ENCODE results near the gene ADGRB3. TPM values are rescaled to one million over a fixed set of nuclear protein-coding genes. Genes with fewer than 3 reads are reported as not detected.
"Not testable (repeated sequence)": the region's sequence is repeated elsewhere in the genome, so short reads cannot be mapped to it uniquely, and the experiment has no call there.

ADGRB3 gene
- polyA plus RNA-seq, 3 donors from 2014 or later: not detected

DNA sequence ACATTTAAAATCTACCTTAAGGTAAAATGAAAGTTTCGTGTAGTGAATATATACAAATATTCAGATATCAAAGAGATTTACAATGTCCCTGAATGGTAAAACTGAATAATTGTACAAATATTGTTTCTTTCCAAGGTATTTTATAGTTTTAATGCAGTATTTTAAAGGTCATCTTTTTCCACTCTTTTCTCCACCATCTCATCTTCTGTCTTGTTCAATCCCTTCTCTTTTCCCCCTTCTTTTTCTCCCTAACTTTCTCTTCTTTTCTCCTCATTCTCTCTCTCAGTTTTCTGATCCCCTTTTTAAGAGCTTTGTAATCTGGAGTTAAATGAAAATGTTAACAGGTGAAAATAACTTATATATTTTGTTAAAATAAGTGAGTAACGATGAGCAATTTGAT lies 126.9 kb downstream of the ADGRB3 start:
- Mint-ChIP-seq H3K4me3 (no peak overlapping the region), H3K36me3 (no peaks in the 10 kb centered on the region), H3K4me1 (no peaks in the 10 kb centered on the region), H3K27me3 (ENCODE audit: low read depth in 3 of 3) (no peaks in the 10 kb centered on the region), H3K9me3 (peaks cover 0 to 14% (median 4%) of the 10 kb centered on the region in 6 donors), H3K27ac (no peak overlapping the region)
- DNase-seq: no peak

DNA sequence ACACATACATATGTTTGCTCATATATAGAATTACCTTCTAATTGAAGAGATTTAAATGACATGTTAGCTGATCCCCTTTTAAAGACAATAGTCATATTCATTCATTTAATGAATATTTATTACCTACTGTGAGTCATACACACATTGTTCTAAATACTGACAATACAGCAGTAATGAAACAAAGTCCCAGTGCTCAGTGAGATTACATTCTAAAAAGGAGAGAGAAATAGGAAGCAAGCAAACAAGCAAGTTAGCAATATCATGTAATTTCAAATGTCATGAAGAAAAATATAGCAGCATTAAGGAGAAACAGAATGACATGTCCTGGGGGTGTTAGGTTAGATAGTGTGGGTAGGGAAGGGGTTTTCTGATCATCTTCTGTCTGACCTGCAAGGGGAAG lies 136.3 kb downstream of the ADGRB3 start:
- H3K9me3 Mint-ChIP-seq: peaks cover 2 to 51% (median 4%) of the 10 kb centered on the region in 6 donors
- DNase-seq: no peak
- H3K36me3 Mint-ChIP-seq: no peaks in the 10 kb centered on the region
- no peak overlapping the region for H3K4me3 Mint-ChIP-seq
- H3K27ac Mint-ChIP-seq: no peak overlapping the region
- no peaks in the 10 kb centered on the region for H3K4me1 Mint-ChIP-seq
- peaks cover 0 to 1% (median 0%) of the 10 kb centered on the region in 3 donors for H3K27me3 Mint-ChIP-seq (ENCODE audit: low read depth in 3 of 3)

DNA sequence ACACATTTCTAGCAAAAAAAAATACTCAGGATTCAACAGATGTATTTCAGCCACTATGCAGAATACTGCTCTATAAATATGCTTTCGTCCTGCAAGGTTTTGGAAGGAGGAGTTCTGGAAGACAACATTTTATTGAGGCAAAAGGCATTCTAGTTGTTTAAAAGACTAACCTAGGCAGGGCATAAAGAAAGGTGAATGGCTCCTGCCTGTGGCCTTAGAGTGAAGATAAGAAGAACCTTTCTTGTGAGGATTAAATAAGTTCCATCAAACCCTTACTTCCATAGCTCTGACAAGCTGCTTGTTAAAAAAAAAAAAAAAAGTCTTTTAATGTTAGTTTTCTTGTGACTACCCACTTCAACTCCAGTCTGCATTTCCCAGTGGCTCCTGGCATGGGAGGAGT lies 139.8 kb downstream of the ADGRB3 start:
- Mint-ChIP-seq H3K27ac (peak overlapping the region in 1 of 6 donors; percentile 28), H3K27me3 (ENCODE audit: low read depth in 3 of 3) (peaks cover 0 to 1% (median 0%) of the 10 kb centered on the region in 3 donors), H3K36me3 (no peaks in the 10 kb centered on the region), H3K4me1 (no peaks in the 10 kb centered on the region), H3K9me3 (peaks cover 3 to 47% (median 7%) of the 10 kb centered on the region in 6 donors), H3K4me3 (no peak overlapping the region)
- DNase-seq: no peak

DNA sequence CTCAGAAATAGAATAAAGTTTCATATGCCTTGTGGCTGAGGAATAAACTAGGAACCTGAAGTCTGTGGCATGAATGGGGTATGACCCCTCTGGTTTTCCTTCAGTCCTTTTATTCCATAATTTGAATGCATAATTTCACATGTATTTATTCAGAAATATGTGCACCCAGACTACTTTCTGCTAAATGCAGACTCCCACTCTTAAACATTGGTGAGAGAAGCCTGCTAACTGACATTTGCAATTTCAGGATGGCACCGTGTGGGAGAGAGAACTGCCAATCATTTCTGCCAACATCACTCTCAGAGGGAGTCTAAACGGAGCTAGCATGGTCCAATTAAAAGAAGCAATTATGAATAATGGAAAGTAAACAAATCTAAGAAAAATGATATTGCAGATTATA lies 141.3 kb downstream of the ADGRB3 start:
- H3K36me3 Mint-ChIP-seq: no peaks in the 10 kb centered on the region
- no peak for DNase-seq
- H3K4me1 Mint-ChIP-seq: no peaks in the 10 kb centered on the region
- peaks cover 4 to 45% (median 9%) of the 10 kb centered on the region in 6 donors for H3K9me3 Mint-ChIP-seq
- H3K27me3 Mint-ChIP-seq (ENCODE audit: low read depth in 3 of 3): no peaks in the 10 kb centered on the region
- H3K27ac Mint-ChIP-seq: no peak overlapping the region
- H3K4me3 Mint-ChIP-seq: no peak overlapping the region

DNA sequence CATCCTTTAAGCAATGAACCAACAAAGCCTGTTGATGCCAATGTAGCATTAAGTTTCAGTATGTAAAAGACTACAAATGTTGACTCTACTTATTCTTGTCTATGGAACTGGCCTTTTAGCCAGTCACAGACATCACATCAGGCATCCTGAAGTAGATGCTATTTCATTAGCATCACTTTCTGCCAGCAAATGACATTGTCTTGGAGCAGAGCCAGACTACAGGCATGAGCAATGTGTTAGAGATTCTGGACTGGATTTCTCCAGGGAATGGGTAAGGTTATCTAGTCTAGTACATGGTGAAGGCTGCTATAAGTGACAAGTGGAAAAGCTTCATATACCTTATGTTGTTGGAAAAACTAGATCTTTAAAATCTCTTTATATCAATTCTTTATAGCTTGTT lies 142.9 kb downstream of the ADGRB3 start:
- Mint-ChIP-seq H3K36me3 (no peaks in the 10 kb centered on the region), H3K4me3 (no peak overlapping the region), H3K27me3 (ENCODE audit: low read depth in 3 of 3) (no peaks in the 10 kb centered on the region), H3K27ac (no peak overlapping the region), H3K4me1 (no peaks in the 10 kb centered on the region), H3K9me3 (peaks cover 1 to 35% (median 11%) of the 10 kb centered on the region in 6 donors)
- no peak for DNase-seq

DNA sequence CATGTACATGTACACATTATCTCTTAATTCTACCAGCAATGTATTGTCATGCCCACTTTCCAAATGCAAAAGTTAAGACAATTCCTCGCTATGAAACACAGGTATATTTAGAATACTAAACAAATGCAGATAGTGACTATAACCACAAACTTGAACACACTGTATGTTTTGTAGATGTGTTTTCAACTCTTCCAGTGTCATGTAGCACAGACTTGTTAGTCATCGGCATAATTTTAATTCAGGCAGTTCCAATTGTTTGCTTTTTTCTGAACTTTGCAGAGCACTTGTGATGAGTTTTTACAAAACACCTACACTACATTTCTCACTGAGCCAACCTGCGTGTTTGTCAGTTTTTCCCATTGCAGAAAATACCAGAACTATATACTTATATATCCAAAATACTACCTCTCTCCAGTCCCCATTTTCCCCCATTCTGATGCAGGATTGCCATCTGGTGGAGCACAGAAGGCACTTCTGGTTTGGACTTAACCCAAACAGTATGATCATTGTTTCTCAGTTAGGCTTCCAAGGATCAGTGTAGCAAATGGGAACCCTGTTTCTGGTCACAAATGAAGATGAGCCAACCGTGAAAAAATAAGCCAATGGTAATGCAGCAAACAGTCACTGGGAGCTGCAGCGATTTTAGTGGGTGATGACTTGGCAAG lies 143.4 kb downstream of the ADGRB3 start:
- Mint-ChIP-seq H3K36me3 (no peaks in the 10 kb centered on the region), H3K27ac (no peak overlapping the region), H3K9me3 (peaks cover 1 to 35% (median 11%) of the 10 kb centered on the region in 6 donors), H3K4me3 (no peak overlapping the region), H3K27me3 (ENCODE audit: low read depth in 3 of 3) (no peaks in the 10 kb centered on the region), H3K4me1 (no peaks in the 10 kb centered on the region)
- no peak for DNase-seq

DNA sequence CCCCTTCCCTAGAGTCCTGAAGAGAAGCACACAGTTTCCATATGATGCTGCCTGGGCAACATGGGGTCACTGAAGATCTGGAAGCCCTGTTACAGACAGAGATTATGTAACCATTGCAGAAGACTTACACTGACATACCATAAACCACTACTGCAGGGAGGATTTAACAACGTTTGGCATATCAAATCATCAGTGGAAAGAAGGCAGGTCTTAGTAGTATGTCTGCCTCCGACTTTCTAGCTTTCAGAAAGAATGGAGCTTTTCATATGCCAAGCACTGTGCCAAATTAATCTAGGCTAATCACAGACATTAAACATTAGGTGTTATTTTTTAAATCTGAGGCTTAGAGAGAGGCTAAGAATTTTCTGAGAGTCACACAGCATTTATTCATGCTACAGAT lies 144.3 kb downstream of the ADGRB3 start:
- DNase-seq: no peak
- H3K27ac Mint-ChIP-seq: no peak overlapping the region
- H3K9me3 Mint-ChIP-seq: peaks cover 1 to 34% (median 11%) of the 10 kb centered on the region in 6 donors
- no peaks in the 10 kb centered on the region for H3K4me1 Mint-ChIP-seq
- no peak overlapping the region for H3K4me3 Mint-ChIP-seq
- H3K27me3 Mint-ChIP-seq (ENCODE audit: low read depth in 3 of 3): no peaks in the 10 kb centered on the region
- no peaks in the 10 kb centered on the region for H3K36me3 Mint-ChIP-seq

DNA sequence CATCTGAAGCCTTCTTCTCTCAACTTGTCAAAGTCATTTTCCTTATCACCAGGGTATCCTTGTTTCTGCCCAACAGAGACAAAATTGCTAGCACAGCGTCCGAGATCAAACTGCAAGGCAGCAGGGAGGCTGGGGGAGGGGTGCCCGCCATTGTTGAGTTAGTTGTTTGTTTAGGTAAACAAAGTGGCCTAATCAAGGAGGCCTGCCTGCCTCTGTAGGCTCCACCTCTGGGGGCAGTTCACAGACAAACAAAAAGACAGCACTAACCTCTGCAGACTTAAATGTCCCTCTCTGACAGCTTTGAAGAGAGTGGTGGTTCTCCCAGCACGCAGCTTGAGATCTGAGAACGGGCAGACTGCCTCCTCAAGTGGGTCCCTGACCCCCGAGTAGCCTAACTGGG lies 155.0 kb downstream of the ADGRB3 start:
- H3K27ac Mint-ChIP-seq; H3K27me3 Mint-ChIP-seq (ENCODE audit: low read depth in 3 of 3); H3K4me3 Mint-ChIP-seq; DNase-seq; H3K4me1 Mint-ChIP-seq; H3K36me3 Mint-ChIP-seq: not testable (repeated sequence)
- peaks cover 6 to 26% (median 16%) of the 10 kb centered on the region in 6 donors for H3K9me3 Mint-ChIP-seq

DNA sequence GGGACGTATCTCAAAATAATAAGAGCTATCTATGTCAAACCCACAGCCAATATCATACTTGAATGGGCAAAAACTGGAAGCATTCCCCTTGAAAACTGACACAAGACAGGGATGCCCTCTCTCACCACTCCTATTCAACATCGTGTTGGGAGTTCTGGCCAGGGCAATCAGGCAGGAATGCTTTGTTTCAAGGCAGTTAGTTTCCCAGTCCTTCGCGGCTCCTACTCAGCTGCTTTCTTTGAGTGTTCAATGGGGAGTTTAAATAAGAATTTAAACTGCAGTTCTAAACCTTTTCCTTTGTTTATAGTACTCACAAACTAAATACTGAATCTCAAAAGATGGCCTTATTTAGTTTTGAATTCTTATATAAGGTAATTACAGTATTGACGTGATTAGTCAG lies 179.9 kb downstream of the ADGRB3 start:
- not testable (repeated sequence) for H3K4me1 Mint-ChIP-seq; H3K36me3 Mint-ChIP-seq; H3K4me3 Mint-ChIP-seq; DNase-seq; H3K27me3 Mint-ChIP-seq (ENCODE audit: low read depth in 3 of 3); H3K27ac Mint-ChIP-seq
- H3K9me3 Mint-ChIP-seq: peaks cover 0 to 29% (median 6%) of the 10 kb centered on the region in 6 donors

DNA sequence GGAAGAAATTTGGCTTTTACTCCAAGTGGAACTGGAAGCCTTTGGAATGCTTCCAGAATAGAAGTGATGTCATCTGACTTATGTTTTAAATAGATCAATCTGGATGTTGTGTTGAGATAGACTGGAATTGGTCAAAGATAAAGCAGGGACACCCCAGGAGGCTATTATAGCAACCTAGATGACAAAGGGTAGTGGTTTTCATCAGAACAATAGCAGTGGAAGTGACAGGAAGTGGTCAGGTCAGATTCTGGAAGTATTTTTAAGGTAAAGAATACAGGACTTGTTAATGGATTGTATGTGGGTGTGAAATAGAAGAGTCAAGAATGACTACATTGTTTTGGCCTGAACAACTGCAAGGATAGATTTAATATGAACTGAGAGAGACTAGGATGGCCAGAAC lies 191.4 kb downstream of the ADGRB3 start:
- DNase-seq: no peak
- Mint-ChIP-seq H3K4me3 (no peak overlapping the region), H3K36me3 (no peaks in the 10 kb centered on the region), H3K9me3 (peaks cover 5 to 36% (median 10%) of the 10 kb centered on the region in 6 donors), H3K27me3 (ENCODE audit: low read depth in 3 of 3) (peaks cover 0 to 2% (median 0%) of the 10 kb centered on the region in 3 donors), H3K4me1 (no peaks in the 10 kb centered on the region), H3K27ac (no peak overlapping the region)

DNA sequence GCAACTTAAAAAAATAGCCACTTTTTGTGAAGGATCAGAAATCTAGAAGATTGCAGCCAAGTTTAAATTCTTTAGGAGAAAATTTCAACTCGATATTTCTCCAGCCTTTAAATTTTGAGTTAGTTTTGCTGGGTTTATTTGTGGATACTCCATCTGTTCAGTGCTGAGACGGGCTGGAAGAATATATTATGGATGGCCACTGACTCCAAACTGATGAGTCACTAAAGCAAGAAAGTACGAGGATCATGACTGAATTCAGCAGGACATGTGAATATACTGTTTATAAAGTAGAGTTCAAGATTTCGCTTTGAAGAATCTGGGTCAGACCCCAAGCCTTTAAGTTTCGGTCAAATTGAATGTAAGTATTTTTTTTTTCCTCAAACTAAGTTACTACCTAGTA lies 199.5 kb downstream of the ADGRB3 start:
- peaks cover 0 to 2% (median 1%) of the 10 kb centered on the region in 3 donors for H3K27me3 Mint-ChIP-seq (ENCODE audit: low read depth in 3 of 3)
- no peaks in the 10 kb centered on the region for H3K36me3 Mint-ChIP-seq
- no peak for DNase-seq
- H3K9me3 Mint-ChIP-seq: peaks cover 6 to 42% (median 14%) of the 10 kb centered on the region in 6 donors
- no peak overlapping the region for H3K27ac Mint-ChIP-seq
- no peak overlapping the region for H3K4me3 Mint-ChIP-seq
- H3K4me1 Mint-ChIP-seq: no peaks in the 10 kb centered on the region

DNA sequence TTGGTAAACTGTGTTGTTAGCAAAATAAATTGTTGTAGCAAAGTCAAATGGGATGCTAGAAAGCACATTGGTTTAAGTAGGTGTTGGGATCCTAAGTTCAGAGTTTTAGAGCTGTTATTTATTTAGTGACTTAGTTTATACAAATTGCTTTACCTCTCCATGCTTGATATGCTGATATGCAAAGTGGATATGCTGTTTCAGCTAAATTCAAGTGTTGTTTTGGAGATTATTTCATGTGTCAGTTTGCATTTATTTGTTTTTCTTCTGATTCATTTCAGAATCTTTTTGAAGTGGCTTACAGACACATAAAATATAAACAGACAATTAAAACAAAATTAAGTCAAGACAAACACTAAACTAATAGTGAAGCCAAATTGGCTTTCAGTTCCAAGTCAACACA lies 203.5 kb downstream of the ADGRB3 start:
- Mint-ChIP-seq H3K4me1 (no peaks in the 10 kb centered on the region), H3K4me3 (no peak overlapping the region), H3K27ac (no peak overlapping the region), H3K9me3 (peaks cover 14 to 43% (median 24%) of the 10 kb centered on the region in 6 donors), H3K36me3 (no peaks in the 10 kb centered on the region), H3K27me3 (ENCODE audit: low read depth in 3 of 3) (peaks cover 0 to 2% (median 1%) of the 10 kb centered on the region in 3 donors)
- DNase-seq: no peak

DNA sequence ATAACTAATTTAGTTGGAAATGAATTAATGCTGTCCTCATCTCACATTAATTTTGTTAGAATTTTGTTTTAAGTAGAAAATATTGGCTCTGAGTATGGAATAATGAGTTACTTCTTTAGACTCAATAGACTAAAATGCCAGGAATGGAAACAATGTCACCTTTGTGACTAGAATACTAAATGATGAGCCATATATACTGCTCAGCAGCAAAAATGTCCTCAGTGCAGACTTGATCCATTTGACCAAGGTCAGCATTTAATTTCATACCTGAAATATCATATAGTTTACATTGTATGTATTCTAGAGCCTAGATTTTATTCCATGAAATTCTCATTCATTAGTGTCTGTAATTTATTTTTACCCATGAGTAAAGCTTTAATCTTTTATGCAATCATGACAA lies 217.7 kb downstream of the ADGRB3 start:
- no peaks in the 10 kb centered on the region for H3K27me3 Mint-ChIP-seq (ENCODE audit: low read depth in 3 of 3)
- peaks cover 6 to 20% (median 17%) of the 10 kb centered on the region in 6 donors for H3K9me3 Mint-ChIP-seq
- no peak for DNase-seq
- H3K27ac Mint-ChIP-seq: no peak overlapping the region
- no peak overlapping the region for H3K4me3 Mint-ChIP-seq
- peaks cover 0 to 6% (median 0%) of the 10 kb centered on the region in 3 donors for H3K36me3 Mint-ChIP-seq
- no peaks in the 10 kb centered on the region for H3K4me1 Mint-ChIP-seq

DNA sequence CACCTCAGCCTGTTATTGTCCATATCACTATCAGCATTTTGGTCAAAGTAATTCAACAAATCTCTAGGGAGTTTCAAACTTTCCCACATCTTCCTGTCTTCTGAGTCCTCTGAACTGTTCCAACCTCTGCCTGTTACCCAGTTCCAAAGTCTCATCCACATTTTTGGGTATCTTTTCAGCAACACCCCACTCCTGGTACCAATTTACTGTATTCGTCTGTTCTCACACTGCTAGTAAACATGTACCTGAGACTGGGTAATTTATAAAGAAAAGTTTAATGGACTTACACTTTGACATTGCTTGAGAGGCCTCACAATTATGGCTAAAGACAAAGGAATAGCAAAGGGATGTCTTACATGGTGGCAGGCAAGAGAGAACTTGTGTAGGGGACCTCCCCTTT lies 224.2 kb downstream of the ADGRB3 start:
- H3K27ac Mint-ChIP-seq: no peak overlapping the region
- H3K4me3 Mint-ChIP-seq: no peak overlapping the region
- H3K36me3 Mint-ChIP-seq: peaks cover 0 to 13% (median 0%) of the 10 kb centered on the region in 3 donors
- H3K9me3 Mint-ChIP-seq: peaks cover 10 to 54% (median 29%) of the 10 kb centered on the region in 6 donors
- H3K4me1 Mint-ChIP-seq: no peaks in the 10 kb centered on the region
- DNase-seq: no peak
- H3K27me3 Mint-ChIP-seq (ENCODE audit: low read depth in 3 of 3): peaks cover 3 to 5% (median 3%) of the 10 kb centered on the region in 3 donors

DNA sequence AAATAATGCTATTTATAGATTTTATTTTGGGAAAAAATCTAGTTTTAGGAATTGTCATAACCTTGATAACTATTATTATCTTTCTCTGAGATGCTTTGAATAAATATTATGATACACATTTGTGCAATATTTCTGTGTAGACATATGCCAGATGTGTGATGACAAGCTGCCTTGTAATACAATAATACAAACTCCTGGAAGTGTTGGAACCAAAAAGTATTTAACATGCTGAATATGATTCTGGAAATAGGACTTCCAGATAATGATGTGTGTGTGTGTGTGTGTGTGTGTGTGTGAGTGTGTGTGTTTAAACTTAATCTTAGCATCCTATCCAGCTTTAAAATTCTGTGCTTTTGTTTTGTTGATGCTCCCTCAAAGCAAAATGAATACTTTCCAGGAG lies 233.6 kb downstream of the ADGRB3 start:
- H3K4me1 Mint-ChIP-seq: no peaks in the 10 kb centered on the region
- no peaks in the 10 kb centered on the region for H3K27me3 Mint-ChIP-seq (ENCODE audit: low read depth in 3 of 3)
- no peak overlapping the region for H3K4me3 Mint-ChIP-seq
- peaks cover 1 to 34% (median 19%) of the 10 kb centered on the region in 6 donors for H3K9me3 Mint-ChIP-seq
- no peaks in the 10 kb centered on the region for H3K36me3 Mint-ChIP-seq
- DNase-seq: no peak
- H3K27ac Mint-ChIP-seq: no peak overlapping the region
